Body of pancreas (tissue), 4 donors: Measurements from ENCODE around the gene TRAK1.
"Not testable (repeated sequence)": the region's sequence is repeated elsewhere in the genome, so short reads cannot be mapped to it uniquely, and the experiment has no call there.

Experiments used
- CTCF ChIP-seq, 7 experiments: fragments of 450-650 bp in 4 of 7; fragments of 200-600 bp in 3 of 7; sonication (generic) in 3 of 7; IDR thresholded peaks; one replicate each; pipeline ENCODE4 v1.5.1; 2016 to 2019; ENCODE audit warnings: antibody characterized with exemption in 7 of 7
- POLR2A ChIP-seq, 3 donors: fragments of 450-650 bp; IDR thresholded peaks; one replicate each; pipeline ENCODE4 v1.6.1; 2016; ENCODE audit warnings: antibody characterized with exemption in 3 of 3, mild to moderate bottlenecking in 2 of 3

- not testable (repeated sequence) for TF ChIP-seq CTCF, POLR2A (IDR thresholded peaks at IDR 0.05)
These were observed 12.9 kb downstream of the TRAK1 start for GRCh38 chr3:42103921-42104665.
